ENCODE results near the gene SLC24A4.

Gene SLC24A4

GRCh38 chr14:92407410-92407809 is 84.4 kb downstream of the SLC24A4 start:
- DNase-seq, result no peak

GRCh38 chr14:92409043-92409442 is 86.1 kb downstream of the SLC24A4 start:
- peak; percentile 84 for DNase-seq

DNA sequence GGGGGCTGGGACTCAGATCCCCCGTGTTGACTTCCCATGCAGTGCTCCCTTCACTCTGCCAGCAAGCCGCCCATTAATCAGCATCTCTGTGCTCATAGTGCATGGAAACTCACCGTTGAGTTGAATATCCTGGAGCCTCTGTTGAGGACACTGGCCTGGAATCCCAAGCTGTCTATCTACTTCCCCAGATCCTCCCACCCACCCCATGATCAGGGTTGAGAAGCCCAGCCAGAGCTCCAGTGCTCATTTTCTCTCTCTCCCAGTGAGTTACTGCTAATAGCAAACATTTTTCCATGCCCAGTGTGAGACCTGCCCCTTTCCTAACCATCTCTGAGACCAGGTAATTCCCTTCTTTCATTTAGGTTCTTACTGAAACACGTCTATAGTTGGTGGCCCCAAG is 88.2 kb downstream of the SLC24A4 start:
- DNase-seq, result no peak

DNA sequence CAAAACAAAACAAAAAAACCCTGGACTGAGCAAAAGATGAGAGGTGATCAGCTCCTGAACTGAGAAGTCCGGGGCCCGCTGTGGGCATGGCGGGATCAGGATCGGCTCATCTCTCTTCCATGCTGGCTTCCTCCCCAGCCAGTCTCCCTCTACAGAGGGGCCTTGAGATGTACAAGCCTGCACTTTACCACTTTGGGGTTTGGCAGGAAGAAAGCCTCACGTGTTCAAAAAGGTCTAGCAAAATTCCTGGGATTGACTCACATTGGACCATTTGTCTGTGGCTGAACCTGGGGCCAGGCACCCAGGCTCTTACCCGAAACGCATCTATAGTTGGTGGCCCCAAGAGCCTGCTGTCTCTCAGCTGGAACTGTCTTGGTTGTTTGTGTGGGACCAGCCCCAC is 89.0 kb downstream of the SLC24A4 start:
- DNase-seq, result no peak

DNA sequence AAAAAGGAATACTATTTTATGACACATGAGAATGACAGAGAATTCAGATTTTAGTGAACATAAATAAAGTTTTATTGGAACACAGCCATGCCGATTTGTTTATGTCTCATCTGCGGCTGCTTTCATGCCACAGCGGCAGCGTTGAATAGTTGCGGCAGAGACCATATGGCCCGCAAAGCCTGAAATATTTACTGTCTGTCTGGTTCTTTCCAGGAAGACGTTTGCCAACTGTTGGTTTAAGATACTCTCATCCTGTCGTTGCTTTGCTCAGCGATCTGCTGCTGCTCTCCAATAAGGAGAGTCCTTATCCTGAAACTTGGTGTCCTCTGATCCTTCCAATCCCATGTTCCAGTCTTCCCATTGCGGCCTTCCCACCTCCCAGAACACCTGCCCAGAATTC is 89.9 kb downstream of the SLC24A4 start:
- no peak for DNase-seq

DNA sequence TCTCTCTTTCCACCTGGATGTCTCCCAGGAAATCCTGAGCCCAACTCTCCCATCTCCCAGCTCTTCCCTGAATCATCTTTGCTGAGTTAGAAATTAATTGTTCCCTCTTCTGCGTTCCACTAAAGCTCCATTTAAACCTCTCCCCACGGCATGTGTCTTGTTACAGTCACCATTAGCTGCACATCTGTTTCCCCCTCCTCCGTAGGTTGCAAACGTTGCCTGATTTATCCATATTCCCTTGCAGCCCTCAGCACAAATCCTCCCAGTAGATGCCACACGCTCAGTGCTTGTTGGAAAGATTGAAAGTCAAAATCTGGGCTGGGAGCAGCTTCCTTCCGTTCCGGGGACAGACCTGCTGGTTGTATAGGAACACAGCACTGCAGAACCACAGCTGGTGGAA is 90.4 kb downstream of the SLC24A4 start:
- peak; percentile 50 for DNase-seq

GRCh38 chr14:92414690-92415445 is 91.9 kb downstream of the SLC24A4 start:
- no peak for DNase-seq

GRCh38 chr14:92415969-92416368 is 93.0 kb downstream of the SLC24A4 start:
- DNase-seq, result no peak

DNA sequence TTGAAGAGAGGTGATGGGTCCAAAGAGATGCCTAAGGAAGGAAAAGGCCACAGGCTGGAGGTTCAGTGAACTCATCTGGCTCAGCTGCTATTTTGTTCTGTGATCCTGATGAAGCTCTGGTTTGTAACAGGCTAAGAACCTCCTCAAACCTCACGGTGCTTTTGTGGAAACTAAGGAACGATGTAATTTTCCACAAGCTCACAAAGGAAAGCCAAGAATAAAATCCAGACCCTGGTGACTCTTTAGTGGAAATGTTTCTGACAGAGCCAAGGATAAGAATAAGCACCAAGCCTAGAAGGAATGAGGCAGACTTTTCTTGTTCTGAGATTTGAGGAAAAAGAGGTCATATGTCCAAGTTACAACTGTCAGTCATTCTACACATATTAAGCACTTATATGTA is 93.6 kb downstream of the SLC24A4 start:
- DNase-seq, result no peak

DNA sequence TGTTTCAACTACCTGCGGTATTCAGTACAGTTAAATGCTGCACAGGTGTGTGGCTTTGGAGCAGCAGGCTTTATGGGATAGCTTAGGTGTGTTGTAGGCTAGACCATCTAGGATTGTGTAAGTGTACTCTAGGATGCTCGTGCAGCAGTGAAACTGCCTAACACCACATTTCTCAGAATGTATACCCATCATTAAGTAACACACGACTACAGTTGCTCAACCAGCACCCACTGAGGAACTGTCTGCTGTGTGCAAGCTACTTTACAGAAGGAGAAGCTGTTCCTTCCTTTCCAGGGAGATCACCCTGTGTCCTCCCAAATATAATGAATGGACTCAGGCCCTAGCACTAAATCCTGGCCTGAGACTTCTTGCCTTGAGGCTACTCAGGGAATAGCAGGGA is 94.8 kb downstream of the SLC24A4 start:
- no peak for DNase-seq

DNA sequence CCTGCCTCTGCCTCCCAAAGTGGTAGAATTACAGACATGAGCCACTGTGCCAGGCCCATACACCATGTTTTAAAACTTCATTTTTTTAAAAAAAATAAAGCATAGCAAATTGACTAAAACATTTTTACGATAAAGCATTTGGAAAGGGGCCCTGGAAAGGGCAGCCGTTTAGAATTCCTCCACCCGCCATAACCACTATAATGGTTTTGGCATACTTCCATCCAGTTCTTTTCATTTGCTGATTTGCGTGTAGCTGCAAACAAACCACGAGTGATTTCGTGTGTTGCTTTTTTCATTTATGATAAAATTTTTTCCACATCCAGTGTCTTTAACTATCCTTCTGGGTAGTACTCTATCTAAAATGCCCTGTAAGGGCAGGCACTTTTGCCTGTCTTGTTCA is 98.8 kb downstream of the SLC24A4 start:
- DNase-seq, result no peak

- no peak for DNase-seq
Observed at GRCh38 chr14:92425101-92425500, 102.1 kb downstream of the SLC24A4 start.

DNA sequence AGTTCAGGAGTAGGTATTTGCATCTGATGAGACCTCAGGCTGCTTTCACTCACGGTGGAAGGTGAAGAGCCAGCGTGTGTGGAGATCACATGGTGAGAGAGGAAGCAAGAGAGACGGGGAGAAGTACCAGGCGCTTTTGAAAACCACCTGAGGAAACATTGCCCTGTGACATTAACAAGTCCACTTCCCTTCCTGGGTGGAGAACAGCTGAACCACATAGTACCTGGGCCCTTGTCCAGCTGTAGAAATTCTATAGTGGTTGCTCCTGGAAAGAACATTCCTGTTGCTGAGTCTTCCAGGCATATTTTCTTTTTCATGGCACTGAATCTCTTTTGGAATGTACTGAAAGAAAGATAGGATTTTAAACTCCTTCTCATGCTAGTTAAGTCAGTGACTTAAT is 103.3 kb downstream of the SLC24A4 start:
- DNase-seq, result no peak

DNA sequence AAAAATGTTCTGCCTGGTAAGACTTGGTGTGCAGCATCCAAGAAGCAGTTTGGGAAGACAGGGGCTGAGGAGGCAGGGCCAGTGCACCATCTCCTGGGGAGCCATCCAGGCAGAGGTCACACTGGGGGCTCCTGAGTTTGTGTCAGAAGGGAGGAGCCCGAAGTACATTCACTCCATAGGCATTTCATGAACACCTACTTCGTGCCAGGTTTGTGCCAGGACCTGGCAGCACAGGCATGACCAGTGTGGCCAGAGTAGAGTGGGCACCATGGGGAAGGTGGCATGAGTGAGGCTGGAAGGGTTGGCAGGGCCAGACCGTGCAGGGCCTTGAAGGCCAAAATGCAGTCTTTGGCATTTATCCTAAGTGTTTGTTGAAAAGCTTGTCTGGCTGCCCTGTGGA is 104.1 kb downstream of the SLC24A4 start:
- DNase-seq, result no peak

DNA sequence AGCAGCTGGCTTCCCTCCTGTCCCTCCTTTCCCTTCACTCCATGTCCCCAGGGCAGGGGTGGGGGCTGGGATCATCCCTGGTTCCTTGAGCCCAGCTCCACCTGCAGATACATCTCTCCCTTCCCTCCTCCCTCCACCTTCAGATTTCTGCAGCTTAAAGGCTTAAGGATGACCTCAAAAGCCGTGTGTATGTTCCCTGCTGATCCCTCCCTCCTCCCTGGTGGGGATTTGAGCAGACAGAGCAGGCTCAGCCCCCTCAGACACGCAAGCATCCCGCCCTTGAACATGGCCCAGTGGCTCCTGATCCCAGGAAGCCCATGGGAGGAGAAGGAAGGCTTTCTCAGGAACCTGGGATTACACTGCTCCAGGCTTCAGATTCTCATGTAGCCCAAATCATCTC is 107.7 kb downstream of the SLC24A4 start:
- DNase-seq, result no peak

GRCh38 chr14:92431199-92431725 is 108.3 kb downstream of the SLC24A4 start:
- no peak for DNase-seq

DNA sequence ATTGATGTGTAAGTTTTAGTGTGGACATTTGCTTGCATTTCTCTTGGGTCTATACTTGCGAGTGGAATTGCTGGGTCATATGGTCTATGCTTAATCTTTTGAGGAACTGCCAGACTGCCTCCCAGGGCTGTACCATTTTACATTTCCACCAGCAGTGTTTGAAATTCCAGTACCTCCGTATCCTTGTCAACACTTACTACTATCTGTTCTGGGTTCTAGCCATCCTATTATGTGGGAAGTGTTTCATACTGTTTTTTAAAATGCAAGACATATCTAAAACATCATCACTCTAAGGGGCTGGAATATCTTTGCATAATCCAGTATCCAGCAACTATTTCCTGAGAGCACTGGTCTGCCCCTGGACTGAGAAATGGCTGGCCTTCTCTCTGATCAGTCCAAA is 110.4 kb downstream of the SLC24A4 start:
- DNase-seq, result no peak

DNA sequence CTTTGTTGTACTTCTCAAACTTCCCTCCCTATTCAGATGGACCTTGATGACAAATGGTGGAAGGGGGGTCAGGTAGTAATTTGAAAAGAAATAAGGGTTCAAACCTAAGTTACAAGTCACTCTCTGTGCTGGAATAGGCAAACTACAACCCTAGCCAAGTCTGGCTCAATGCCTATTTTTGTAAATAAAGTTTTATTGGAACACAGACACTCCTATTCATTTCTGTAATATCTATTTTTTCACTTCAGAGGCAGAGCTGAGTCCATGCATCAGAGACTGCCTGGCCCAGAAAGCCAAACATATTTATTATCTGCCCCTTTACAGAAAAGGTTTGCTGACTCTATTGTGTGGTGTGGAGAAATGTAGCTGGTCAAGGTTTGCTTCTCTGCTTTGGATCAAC is 112.2 kb downstream of the SLC24A4 start:
- no peak for DNase-seq

DNA sequence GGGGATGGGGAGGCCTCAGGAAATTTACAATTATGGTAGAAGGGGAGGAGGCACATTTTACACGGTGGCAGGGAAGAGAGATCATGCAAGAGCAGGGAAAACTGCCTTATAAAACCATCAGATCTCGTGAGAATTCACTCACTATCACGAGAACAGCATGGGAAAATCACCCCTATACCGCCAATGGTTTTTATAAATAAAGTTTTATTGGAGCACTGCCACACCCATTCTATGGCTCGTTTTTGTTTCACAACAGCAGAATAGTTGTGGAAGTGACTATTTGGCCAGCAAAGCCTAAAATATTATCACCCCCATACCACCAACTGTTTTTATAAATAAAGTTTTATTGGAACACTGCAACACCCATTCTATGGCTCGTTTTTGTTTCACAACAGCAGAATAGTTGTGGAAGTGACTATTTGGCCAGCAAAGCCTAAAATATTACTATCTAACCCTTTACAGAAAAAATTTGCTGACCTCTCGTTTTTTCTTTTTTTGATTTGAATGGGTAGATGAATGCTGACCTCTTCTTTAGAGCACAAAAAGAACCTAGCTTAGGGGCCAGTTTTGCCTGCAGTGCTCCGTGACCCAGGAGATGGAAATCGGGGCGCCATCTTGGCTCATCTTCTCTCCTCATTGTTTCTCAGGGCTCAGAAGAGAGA is 113.3 kb downstream of the SLC24A4 start:
- no peak for DNase-seq

DNA sequence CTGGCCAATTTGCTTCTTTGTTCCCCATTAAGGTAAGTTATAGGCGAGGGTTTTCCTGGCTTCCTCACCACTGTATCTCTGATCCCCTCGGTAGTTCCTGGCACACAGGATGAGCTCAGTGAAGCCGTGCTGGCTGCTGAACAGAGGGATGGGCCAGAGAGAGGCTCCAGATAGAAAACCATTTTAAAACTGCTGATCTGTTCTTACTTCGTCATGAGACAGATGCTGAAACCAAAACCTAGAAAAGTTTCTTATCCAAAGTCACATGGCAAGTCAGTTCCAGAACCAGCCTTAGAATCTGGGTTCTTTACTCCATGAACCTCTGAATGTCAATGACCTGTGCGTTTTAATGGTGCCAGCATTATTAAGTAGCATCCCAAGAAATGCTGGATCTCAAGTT is 114.3 kb downstream of the SLC24A4 start:
- no peak for DNase-seq

- no peak for DNase-seq
Observed at GRCh38 chr14:92437729-92438285, 114.8 kb downstream of the SLC24A4 start.

DNA sequence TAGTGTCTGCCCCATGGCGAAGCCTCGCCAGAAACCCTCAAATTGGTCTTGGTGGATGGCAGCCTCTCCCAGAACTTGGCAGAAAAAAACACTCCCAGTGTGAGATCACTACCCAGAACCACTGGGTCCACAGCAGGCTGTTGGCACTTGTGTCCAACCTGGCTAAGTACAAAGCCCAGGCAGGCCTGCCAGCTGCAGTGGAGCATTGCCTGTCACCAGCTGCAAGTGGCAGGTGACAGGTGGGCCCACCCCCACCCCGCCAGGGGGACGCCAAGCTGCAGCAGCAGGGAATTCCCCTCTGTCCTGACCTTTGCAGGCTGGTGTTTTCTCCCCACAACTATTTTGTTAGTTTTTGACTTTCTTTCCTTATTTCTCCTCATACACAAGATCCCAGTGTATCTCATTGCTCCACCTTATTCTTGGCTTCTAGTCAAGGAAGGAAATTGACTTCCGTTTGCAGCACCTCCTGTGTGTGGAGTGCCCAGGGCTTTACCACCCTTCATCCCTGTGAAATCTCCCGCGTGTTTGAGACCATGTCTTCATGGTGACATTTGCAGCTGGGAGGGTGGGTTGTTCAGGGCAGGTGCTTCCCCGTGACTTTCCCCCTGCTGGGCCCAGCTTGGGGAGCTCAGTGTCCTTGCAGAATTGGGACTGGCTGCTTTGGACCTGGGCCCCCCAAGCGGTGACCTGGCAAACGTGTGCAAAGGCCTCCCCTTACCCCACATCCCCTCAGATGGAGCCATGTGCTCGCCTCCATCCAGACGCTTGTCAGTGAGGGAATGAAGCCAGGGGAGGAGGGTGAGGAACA is 116.8 kb downstream of the SLC24A4 start:
- no peak for DNase-seq

DNA sequence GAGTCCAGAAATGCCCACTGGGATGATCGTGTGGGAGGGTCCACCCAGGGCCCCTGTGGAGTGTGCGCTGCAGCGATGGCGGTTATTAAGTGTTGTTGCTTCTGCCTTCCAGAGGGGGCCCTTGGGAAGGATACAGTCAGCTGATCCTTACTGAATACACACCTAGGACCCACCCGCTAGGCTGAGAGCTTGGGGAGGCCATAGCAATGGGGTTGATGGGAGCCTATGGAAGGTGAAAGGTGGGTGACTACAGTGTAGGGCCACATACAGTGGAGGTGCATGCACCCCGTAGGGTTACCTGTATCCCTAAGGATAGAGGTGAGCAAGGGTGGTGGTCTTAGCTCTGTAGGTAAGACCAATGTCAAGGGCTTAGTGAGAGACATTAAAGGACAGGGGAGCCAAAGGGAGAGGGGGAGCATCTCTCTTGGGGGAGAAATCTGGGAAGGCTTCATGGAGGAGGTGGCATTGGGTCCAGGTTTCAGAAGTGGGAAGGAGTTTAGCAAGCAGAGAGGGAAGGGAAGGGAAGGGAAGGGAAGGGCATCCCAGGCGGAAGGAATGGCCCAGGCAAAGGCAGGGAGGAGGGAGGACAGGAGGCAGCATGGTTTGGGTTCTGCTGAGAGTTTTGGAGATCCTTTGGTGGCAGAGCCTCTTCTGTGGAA is 117.5 kb downstream of the SLC24A4 start:
- DNase-seq, result no peak
